ENCODE data around the gene HOPX.
A peak's percentile ranks its signal among the peaks of the same experiment; 100 is the strongest.
"Not testable (repeated sequence)": the region's sequence is repeated elsewhere in the genome, so short reads cannot be mapped to it uniquely, and the experiment has no call there.

HOPX gene

DNA sequence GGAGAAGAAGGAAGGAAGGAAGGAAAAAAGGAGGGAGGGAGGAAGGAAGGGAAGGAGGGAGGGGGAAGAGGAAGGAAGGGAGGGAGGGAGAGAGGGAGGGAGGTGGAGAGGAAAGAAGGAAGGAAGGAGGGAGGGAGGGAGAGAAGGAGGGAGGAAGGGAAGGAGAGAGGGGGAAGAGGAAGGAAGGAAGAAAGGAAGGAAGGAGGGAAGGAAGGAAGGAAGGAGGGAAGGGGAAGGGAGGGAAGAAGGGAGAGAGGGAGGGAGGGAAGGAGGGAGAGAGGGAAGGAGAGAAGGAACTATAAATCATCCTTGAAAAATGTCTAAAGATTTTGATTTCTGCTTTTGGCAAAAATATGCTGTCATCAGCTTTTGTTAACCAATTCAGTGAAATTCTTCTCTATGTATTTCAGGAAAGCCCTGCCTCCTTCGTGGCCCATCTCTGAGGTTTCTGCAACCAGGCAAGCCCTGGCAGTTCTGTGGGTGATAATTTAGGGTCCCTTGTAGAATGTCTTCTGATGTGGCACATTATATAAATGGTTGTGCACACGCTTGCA lies 7.1 kb upstream of the HOPX start:
- no peak for DNase-seq (ENCODE audit: low spot score)

DNA sequence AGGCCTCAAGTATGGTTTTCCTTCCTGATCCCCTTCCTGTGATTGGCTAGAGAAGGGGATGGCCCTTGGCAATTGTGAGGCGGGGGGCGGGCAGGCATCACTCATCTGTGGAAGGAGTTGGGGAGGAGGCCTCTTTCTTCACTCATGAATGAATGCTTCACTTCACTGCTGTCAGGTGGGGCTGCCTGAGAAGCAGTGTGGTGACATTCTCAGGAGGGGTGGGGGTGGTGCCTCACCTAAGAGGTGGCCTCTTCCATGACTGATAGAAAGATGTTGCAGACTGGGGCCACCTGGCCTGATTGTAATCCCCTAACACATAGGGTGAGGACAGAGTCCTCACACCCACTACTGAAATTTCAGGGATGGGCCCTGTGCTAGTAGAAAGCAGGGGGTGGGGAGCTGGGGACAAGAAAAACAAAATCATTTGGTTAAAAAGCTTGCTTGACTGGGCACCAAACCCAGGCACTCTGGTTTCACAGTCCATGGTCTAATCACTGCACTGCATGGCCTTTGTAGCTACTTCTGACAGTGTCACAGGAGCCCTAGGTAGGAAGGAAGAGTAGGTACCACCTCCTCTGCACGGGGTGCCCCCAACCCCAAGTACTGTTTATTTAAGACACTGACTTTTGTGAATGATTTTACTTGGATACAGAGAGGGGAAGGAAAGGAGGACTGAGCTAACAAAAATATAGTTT lies 5.6 kb upstream of the HOPX start:
- DNase-seq (ENCODE audit: low spot score): no peak

- no peak for DNase-seq (ENCODE audit: low spot score)
Measured at GRCh38 chr4:56684320-56685050, 3.4 kb upstream of the HOPX start.

- DNase-seq (ENCODE audit: low spot score): no peak
Measured at GRCh38 chr4:56683455-56683854, 2.4 kb upstream of the HOPX start.

DNA sequence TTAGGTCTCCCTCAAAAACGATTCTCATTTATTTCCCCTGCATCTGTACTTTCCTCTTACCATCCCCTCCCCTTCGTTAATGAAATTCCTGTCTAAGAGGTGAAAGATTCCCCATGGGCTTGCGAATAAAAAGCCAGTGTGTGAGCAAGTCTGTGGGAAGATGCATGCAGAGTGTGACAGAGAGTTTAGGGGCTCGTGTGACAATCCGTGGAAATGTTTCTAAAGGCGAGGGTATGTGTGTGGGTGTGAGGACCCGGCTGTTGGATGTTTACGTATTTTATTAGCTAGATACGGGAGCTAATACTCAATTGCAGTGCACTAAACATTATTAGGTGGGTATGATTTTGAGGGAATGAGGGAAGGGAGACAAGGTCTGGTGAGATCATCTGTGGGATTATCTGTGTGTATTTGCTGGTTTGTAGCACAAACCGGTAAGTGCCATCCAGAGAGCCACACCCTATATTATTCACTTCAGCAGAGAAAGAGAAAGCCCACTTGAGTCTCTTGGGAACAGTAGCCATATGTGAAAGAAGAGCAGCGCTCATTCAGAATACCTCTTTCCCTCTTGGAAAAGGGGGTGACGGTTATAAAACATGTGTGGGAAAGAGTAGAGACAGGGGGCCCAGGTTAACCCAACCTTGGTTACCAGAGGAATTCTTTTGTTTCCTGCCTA lies 893 bp upstream of the HOPX start:
- no peak for DNase-seq (ENCODE audit: low spot score)

DNA sequence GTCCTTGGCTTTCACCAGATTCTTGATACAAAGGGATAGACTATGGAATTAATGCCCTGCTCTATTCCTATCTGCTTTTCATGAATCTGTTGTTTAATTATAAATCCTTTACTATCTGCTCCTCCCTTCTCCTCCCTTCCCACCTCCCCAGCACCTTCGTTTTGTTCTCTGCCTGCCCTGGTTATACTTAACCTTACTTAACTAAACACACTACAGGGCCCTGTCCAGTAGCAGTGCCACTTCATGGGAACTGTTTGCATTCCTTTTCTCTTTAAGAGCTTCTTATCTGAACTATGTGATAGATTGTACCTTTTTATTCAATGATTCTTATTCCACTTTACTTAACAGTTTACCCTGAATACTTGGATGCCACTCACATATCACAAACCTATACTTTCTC lies 830 bp downstream of the HOPX start:
- no peak for DNase-seq (ENCODE audit: low spot score)

GRCh38 chr4:56677711-56678110 lies 3.4 kb downstream of the HOPX start:
- DNase-seq (ENCODE audit: low spot score): no peak

DNA sequence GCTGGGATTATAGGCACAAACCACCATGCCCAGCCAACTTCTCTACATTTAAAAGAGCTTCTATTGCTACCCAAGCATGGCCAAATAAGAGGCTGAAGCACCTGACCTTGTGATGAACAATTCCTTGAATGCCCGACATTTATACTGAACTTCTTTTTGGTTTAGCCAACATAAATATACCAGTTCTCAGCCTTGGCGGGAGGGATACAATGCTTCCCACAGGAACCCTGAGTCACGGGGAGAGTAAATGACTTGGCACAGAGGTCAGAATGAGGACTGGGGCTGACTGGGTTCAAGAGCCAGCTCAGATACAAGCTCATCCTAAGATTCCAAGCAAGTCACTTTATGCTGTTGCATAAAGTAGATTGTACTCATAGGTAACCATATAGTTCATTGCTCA lies 6.1 kb downstream of the HOPX start:
- DNase-seq (ENCODE audit: low spot score): no peak

DNA sequence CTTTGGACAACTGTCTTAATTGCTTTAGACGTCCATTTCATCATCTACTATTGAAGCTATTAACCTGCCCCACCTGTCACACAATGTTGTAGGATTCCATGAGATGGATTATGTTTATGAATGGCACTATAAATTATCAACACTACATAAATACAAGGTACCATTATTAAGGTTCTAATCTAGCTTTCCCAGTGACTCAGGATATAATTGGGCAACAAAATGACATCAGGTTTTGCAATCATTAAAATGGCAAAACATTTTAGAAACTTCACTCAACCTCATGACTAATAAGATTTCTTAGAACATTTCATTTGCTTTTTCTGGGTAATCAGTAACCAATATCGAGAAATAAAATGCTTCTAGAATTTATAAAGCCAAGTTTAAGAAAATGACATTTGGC lies 9.2 kb downstream of the HOPX start:
- DNase-seq (ENCODE audit: low spot score): no peak

DNA sequence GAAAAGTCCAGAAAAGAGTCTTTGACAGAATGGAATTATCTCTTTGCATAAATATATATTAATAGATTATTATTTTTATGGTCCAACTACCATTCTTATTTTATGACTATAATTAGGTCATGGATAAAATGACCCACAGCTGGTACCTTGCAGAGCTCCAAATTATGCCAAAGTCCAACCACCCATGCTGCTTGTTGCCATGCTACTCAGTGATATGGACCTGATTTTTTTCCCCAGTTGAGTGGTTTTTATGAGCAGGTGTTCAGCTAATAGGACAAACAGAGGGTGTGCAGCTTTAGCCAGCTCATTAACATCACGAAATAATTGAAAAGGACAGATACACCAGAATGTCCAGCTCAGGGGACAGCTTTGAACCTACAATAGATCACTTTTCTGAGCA lies 9.7 kb downstream of the HOPX start:
- no peak for DNase-seq (ENCODE audit: low spot score)

DNA sequence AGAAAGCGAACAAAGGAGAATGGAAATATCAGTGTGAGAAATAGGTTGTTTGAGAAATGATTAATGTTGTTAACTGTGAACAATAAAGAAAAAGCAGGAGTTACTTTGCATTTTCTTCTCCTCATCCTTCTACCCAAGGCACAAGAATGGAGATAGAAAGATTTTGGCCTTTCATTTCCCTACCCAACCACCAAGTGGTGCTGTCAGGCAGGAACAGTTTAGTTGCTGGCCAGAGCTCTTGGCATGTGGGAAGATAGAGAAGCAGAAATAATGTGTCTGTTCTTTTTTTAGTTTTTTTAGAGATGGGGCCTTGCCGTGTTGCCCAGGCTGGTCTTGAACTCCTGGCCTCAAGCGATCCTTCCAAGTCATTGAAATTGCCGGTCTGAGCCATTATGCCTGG lies 12.8 kb downstream of the HOPX start:
- peak; percentile 26 for DNase-seq (ENCODE audit: low spot score)

DNA sequence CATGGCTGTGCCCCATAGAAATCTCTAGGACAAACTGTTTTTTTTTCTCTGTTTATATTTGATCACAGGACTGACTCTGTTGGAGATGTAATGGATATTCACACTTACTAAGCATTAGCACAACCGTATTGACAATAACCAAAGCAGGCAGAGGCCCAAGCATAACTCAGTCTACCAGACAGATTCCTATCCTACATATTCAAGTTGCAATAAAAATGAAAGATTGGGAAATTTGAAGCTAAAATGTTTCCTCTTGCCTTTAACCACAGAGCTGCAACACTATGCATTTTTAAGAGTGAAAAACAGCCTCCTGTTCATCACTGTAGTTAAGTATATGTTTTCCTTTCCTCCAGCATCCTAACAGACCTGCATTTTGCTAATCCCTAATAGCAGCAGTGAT lies 13.7 kb downstream of the HOPX start:
- DNase-seq (ENCODE audit: low spot score): not testable (repeated sequence)

DNA sequence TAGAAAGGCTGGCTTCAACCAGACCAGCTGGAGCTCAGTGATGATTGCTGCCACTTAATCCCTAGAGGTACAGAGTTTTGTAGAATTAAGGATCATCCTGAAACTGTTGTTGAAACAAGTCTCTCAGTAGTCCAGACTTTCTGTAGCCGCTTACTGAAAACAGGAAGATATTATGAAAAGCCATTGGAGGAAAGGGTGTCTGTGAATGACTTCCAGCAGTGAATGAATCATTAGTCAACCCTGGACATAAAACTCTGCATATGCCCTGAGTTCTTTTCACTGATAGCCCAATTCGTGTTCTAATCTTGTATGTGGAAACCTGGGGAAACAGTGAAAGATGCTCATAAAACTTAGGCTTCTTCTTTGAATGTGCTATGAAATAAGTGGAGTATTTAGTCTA lies 14.8 kb downstream of the HOPX start:
- DNase-seq (ENCODE audit: low spot score): no peak

DNA sequence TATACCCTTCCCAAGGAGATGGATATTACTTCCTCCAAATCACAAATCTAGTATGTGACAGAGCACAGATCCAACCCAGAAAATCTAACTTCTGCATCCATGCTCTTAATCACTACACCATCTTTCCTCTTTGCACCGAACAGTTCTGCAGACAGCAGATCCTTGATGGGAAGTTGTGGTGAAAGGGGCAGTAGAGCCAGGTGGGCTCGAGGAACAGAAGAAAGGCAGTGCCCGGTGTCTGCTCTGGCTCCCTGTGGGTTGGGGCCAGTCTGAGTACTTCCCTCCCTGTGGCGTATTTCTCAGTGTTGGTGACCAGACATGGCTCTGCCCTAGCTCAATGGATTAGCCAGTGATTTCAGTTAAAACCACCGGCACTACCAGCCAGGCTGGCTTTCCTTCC lies 15.3 kb downstream of the HOPX start:
- no peak for DNase-seq (ENCODE audit: low spot score)

GRCh38 chr4:56662782-56663468 lies 18.2 kb downstream of the HOPX start:
- no peak for DNase-seq (ENCODE audit: low spot score)

DNA sequence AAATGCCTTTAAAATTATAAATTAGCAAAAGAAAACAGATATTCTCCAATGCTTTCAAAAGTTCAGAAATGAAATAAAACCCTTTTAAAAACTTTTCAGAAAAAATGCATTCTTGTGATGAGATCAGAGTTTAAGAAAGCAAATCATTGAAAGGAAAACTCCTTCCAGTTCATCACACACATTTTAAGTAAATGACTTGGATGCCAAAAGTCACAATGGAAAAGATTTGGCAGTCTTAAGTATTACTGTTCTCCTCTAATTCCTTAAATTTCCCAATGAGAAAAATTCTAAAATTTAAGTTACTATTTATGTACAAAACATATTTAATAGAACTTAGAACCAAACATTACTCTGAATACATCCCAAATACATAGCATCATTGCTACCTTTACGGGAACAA lies 21.1 kb downstream of the HOPX start:
- no peak for DNase-seq (ENCODE audit: low spot score)

- no peak for DNase-seq (ENCODE audit: low spot score)
Measured at GRCh38 chr4:56658528-56658927, 22.6 kb downstream of the HOPX start.

DNA sequence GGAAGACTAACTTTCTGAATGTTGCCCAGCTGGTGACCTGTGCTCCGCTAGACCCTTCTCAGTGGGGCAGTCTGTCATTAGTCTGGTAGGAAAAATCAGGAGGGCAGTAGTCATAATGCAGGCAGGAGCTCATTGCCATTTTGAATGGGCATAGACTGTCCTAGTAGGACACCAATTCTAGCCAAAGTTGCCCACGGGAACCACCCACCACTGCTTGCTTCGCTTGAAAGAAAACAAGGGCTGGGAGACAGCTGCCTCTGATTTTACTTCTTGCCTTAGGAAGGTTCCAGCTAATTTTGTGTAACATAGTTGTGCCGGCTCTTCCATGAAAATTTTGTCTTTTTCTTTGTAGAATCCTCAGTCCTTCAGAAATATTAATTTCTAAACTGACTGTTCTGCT lies 23.3 kb downstream of the HOPX start:
- no peak for DNase-seq (ENCODE audit: low spot score)

DNA sequence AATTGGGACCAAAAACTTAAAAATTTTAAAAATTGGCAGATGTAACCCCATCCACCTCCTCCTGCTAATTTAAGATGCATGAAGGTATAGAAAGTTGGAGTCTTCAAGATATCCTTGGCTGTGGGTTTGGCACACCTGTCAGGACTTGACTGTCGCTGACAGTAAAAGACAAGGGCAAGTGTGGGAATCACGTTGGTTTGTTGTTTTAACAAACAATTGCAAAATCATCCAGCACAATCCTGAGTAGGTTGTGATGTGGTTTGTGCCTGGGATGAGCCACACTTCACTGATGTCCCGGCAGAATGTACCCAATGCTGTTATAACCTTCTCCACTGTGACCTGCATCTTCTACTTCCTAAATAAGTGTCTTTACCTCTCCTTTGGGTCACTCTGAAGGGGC lies 24.0 kb downstream of the HOPX start:
- no peak for DNase-seq (ENCODE audit: low spot score)

DNA sequence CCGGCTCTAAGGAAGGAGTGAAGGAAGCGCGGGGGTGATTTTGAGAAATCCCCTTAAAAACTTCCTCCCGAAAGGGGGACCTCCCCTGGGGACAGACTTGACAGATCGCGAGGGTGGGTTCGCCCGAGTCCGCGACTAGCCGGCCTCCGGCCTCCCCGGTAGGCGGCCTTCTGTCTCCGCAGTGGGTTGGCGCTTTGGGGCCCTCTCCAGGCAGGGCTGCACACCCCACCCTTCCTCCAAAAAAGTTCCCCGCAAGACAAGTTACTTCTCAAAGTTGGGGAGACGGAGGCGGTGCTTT lies 24.8 kb downstream of the HOPX start:
- no peak for DNase-seq (ENCODE audit: low spot score)

DNA sequence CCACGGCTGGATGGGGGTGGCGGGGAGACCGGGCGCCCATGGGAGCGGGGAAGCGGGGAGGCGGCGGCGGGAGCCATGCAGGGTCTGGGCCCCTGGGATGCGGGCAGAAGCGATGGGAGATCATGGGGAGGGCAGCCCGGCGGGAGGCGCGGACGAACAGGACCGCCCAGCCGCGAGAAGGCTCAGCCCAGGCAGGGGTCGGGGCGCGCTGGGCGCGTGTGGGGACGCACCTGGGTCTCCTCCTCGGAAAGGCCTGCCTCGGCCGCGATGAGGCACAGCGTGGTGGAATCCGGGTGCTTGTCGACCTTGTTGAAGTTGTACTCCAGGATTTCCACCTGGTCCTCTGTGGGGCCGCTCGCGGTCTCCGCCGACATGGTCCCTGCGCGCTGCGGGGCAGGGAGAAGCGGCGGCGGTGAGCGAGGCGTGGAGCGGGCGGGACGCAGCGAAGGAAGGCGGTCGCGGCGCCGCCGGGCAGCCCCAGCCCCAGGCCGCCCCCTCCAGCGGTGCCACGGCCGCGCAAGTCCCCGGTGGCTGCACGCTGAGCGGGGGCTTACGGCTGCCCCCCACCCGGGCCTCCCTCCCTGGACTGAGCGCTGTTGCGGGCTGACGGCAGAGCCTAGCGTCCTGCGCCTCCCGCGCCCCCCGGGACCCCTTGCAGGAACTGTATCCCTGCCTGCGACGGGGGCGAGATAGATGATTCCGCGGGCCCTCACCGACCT lies 25.3 kb downstream of the HOPX start:
- DNase-seq (ENCODE audit: low spot score): no peak

GRCh38 chr4:56655209-56655626 lies 25.9 kb downstream of the HOPX start:
- no peak for DNase-seq (ENCODE audit: low spot score)

Data from HuH-7 (cell line).